ENCODE results near the gene SEZ6L. TPM values are rescaled to one million over a fixed set of nuclear protein-coding genes. Genes with fewer than 3 reads are reported as not detected.
A peak's percentile ranks its signal among the peaks of the same experiment; 100 is the strongest.

Gene SEZ6L
- total and polyA plus RNA-seq, 2 experiments from 2014 or later, result 0.43 to 0.44 TPM

DNA sequence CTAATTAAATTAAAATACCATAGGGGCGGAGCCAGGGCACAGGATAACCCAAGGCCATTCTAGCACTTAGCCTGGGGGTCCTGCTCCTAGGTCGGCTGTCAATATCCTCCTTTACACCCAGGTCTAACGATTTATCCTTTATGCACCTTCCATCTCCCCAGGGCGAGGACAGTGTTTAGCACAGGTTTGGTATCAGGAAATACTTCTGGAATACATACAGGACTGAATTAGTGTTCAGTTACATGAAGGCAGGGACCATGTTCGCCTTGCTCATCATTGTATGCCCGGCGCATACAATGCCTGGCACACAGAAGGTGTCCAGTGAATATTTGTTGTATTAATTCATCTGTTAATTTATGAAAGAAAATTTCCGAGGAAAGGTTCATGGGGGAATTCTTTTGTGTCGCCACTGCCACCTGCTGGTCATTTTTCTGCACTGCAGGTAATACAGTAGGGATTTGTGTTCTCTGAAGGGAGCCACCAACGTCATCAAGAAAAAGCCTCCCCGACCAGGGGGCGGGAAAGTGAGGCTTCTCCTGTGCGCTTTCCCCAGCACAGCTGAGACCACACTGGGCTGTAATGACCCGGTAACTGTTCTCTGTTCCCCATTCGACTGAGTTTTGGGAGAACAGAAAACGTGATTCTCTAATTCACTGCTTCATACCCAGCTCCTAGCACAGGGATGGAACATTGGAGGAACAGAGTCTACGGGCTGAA is 191.1 kb downstream of the SEZ6L start:
- Histone ChIP-seq H2AFZ (peak overlapping the region; percentile 10), H3K27ac (no peak overlapping the region), H3K79me2 (no peaks in the 10 kb centered on the region), H3K4me3 (no peak overlapping the region), H3K9me3 (ENCODE audit: low read depth) (no peaks in the 10 kb centered on the region), H3K4me2 (peak overlapping the region; percentile 68), H3K27me3 (peaks cover 15% of the 10 kb centered on the region), H3K4me1 (ENCODE audit: insufficient read depth) (no peaks in the 10 kb centered on the region), H3K9me2 (replicated peaks; ENCODE audit: insufficient read depth) (no peaks in the 10 kb centered on the region), H3K36me3 (replicated peaks; ENCODE audit: insufficient read depth, low read depth) (no peaks in the 10 kb centered on the region), H4K20me1 (ENCODE audit: insufficient read depth, poor library complexity, severe bottlenecking) (no peaks in the 10 kb centered on the region)
- WGBS (ENCODE audit: low lambda C conversion rate, missing lambda C conversion rate), result 12% methylated on average over 17 of the region's 17 CpGs
- peak; percentile 78 for DNase-seq (ENCODE audit: low spot score)
- TF ChIP-seq, protein P1, sequence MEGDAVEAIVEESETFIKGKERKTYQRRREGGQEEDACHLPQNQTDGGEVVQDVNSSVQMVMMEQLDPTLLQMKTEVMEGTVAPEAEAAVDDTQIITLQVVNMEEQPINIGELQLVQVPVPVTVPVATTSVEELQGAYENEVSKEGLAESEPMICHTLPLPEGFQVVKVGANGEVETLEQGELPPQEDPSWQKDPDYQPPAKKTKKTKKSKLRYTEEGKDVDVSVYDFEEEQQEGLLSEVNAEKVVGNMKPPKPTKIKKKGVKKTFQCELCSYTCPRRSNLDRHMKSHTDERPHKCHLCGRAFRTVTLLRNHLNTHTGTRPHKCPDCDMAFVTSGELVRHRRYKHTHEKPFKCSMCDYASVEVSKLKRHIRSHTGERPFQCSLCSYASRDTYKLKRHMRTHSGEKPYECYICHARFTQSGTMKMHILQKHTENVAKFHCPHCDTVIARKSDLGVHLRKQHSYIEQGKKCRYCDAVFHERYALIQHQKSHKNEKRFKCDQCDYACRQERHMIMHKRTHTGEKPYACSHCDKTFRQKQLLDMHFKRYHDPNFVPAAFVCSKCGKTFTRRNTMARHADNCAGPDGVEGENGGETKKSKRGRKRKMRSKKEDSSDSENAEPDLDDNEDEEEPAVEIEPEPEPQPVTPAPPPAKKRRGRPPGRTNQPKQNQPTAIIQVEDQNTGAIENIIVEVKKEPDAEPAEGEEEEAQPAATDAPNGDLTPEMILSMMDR (IDR thresholded peaks at IDR 0.05; ENCODE audit: poor library complexity), result peak; percentile 96
- no peak for TF ChIP-seq EZH2 (IDR thresholded peaks at IDR 0.05; ENCODE audit: borderline replicate concordance)

- Histone ChIP-seq H3K27me3 (peaks cover 15% of the 10 kb centered on the region), H4K20me1 (ENCODE audit: insufficient read depth, poor library complexity, severe bottlenecking) (no peaks in the 10 kb centered on the region), H3K36me3 (replicated peaks; ENCODE audit: insufficient read depth, low read depth) (no peaks in the 10 kb centered on the region), H3K4me1 (ENCODE audit: insufficient read depth) (no peaks in the 10 kb centered on the region), H3K9me2 (replicated peaks; ENCODE audit: insufficient read depth) (no peaks in the 10 kb centered on the region), H3K4me2 (no peak overlapping the region), H2AFZ (no peak overlapping the region), H3K27ac (no peak overlapping the region), H3K9me3 (ENCODE audit: low read depth) (no peaks in the 10 kb centered on the region), H3K4me3 (no peak overlapping the region), H3K79me2 (no peaks in the 10 kb centered on the region)
- 82% methylated on average over 3 of the region's 3 CpGs for WGBS (ENCODE audit: low lambda C conversion rate, missing lambda C conversion rate)
- no peak for DNase-seq (ENCODE audit: low spot score)
- TF ChIP-seq, protein P1 (IDR thresholded peaks at IDR 0.05; ENCODE audit: poor library complexity), result no peak
- TF ChIP-seq EZH2phosphoT487 (IDR thresholded peaks at IDR 0.05; ENCODE audit: low read depth, severe bottlenecking, unreplicated experiment), result no peak
- TF ChIP-seq EZH2 (IDR thresholded peaks at IDR 0.05; ENCODE audit: borderline replicate concordance), result no peak
Measured at GRCh38 chr22:26362471-26362870, 193.2 kb downstream of the SEZ6L start.

- H4K20me1 ChIP-seq (ENCODE audit: insufficient read depth, poor library complexity, severe bottlenecking), result no peaks in the 10 kb centered on the region
- H3K4me3 ChIP-seq, result no peak overlapping the region
- no peak overlapping the region for H3K27ac ChIP-seq
- H2AFZ ChIP-seq, result no peak overlapping the region
- peaks cover 15% of the 10 kb centered on the region for H3K27me3 ChIP-seq
- H3K9me3 ChIP-seq (ENCODE audit: low read depth), result no peaks in the 10 kb centered on the region
- no peaks in the 10 kb centered on the region for H3K79me2 ChIP-seq
- no peak overlapping the region for H3K4me2 ChIP-seq
- TF ChIP-seq, protein P1 (IDR thresholded peaks at IDR 0.05; ENCODE audit: poor library complexity), result peak; percentile 74
- TF ChIP-seq EZH2phosphoT487 (IDR thresholded peaks at IDR 0.05; ENCODE audit: low read depth, severe bottlenecking, unreplicated experiment), result no peak
- no peak for TF ChIP-seq EZH2 (IDR thresholded peaks at IDR 0.05; ENCODE audit: borderline replicate concordance)
- 37% methylated on average over 12 of the region's 12 CpGs for WGBS (ENCODE audit: low lambda C conversion rate, missing lambda C conversion rate)
- no peaks in the 10 kb centered on the region for H3K4me1 ChIP-seq (ENCODE audit: insufficient read depth)
- peak; percentile 89 for DNase-seq (ENCODE audit: low spot score)
- no peaks in the 10 kb centered on the region for H3K9me2 ChIP-seq (replicated peaks; ENCODE audit: insufficient read depth)
- no peaks in the 10 kb centered on the region for H3K36me3 ChIP-seq (replicated peaks; ENCODE audit: insufficient read depth, low read depth)
Measured at GRCh38 chr22:26364066-26365015, 195.1 kb downstream of the SEZ6L start.

All from hepatocyte (in vitro differentiated cells).